GM12878 (cell line): Measurements from ENCODE around the gene TBC1D19. TPM values are rescaled to one million over a fixed set of nuclear protein-coding genes. Genes with fewer than 3 reads are reported as not detected.

Experiments
- ATAC-seq: fragments of 200-7000 bp; cut with Tn5 transposase; 3 replicates; pipeline ENCODE4 v1.9.1; 2020; ENCODE audit warnings: mild to moderate bottlenecking, moderate library complexity
- BruUV-seq: library from RNA; stranded (reverse); fragments of 400-500 nt; replicated peaks from 2 replicates; lab custom pipeline; 2021; lab: Mats Ljungman, UMichigan
- CTCF ChIA-PET: fragments of 300-600 bp; sonication (Branson Sonifier 250); formaldehyde crosslinking; extraction: SDS; loops from one replicate; lab custom pipeline; 2021; ENCODE audit warnings: inconsistent platforms; lab: Yijun Ruan, JAX
- POLR2A ChIA-PET: fragments of 350-600 bp; formaldehyde crosslinking; extraction: SDS; loops from one replicate; lab custom pipeline; 2021; ENCODE audit warnings: inconsistent platforms; lab: Charles Lee
- RAD21 ChIA-PET: fragments of 300-600 bp; sonication (Branson Sonifier 250); formaldehyde crosslinking; loops from one replicate; lab custom pipeline; 2023; ENCODE audit warnings: antibody characterized with exemption; ENCODE audit not compliant: unreplicated experiment; lab: Charles Lee
- SMC1A ChIA-PET: fragments of 300-600 bp; sonication (Branson Sonifier 250); formaldehyde crosslinking; loops from one replicate; lab custom pipeline; 2023; ENCODE audit not compliant: unreplicated experiment, uncharacterized antibody; lab: Charles Lee
- DNase-seq: peaks from one replicate; pipeline ENCODE4 v3.0.0-alpha.2; 2011; ENCODE audit warnings: low read depth, low spot score
- FAIRE-seq: peaks from 3 replicates; lab custom pipeline; 2011; peaks lifted over from hg19 to GRCh38; lab: Jason Lieb, UNC
- H2AFZ ChIP-seq: 2 replicates; pipeline ENCODE4 v1.6.0; 2011; ENCODE audit warnings: low read depth, low read length, control low read depth; ENCODE audit not compliant: control insufficient read depth
- H3K27ac ChIP-seq: 2 replicates; pipeline ENCODE4 v1.5.1; 2011; ENCODE audit warnings: control low read depth; ENCODE audit not compliant: control insufficient read depth, insufficient read depth
- H3K27me3 ChIP-seq, 2 experiments: replicated peaks in 1 of 2; 2 replicates each; pipeline versions ENCODE4 v1.6.0 to v1.6.1; 2011; ENCODE audit warnings: low read length in 1 of 2; ENCODE audit not compliant: control insufficient read depth in 2 of 2, insufficient read depth in 2 of 2
- H3K36me3 ChIP-seq, 2 experiments: 2 replicates each; pipeline ENCODE4 v1.5.1; 2011; ENCODE audit warnings: low read length in 1 of 2; ENCODE audit not compliant: control insufficient read depth in 2 of 2, insufficient read depth in 2 of 2
- H3K4me1 ChIP-seq: 2 replicates; pipeline ENCODE4 v1.6.1; 2011; ENCODE audit warnings: mild to moderate bottlenecking, low read length, moderate library complexity, mixed read lengths; ENCODE audit not compliant: control insufficient read depth, insufficient read depth
- H3K4me2 ChIP-seq: 2 replicates; pipeline ENCODE4 v1.6.0; 2011; ENCODE audit warnings: control low read depth; ENCODE audit not compliant: control insufficient read depth, insufficient read depth
- H3K4me3 ChIP-seq: fragments of 200-600 bp; sonication (generic); 2 replicates; pipeline ENCODE4 v1.5.1; 2016
- H3K79me2 ChIP-seq: 2 replicates; pipeline ENCODE4 v1.6.0; 2011; ENCODE audit warnings: low read length; ENCODE audit not compliant: control insufficient read depth, insufficient read depth
- H3K9ac ChIP-seq: 2 replicates; pipeline ENCODE4 v1.8.0; 2011; ENCODE audit warnings: low read length, control low read depth, mixed read lengths; ENCODE audit not compliant: control insufficient read depth, insufficient read depth
- H3K9me3 ChIP-seq: replicated peaks from 3 replicates; pipeline ENCODE4 v1.5.1; 2011; ENCODE audit warnings: mild to moderate bottlenecking, low read length; ENCODE audit not compliant: control insufficient read depth, insufficient read depth
- H4K20me1 ChIP-seq: 2 replicates; pipeline ENCODE4 v1.6.0; 2011; ENCODE audit not compliant: control insufficient read depth, insufficient read depth
- ATF2 ChIP-seq: IDR thresholded peaks from 2 replicates; pipeline ENCODE4 v1.6.1; 2012; ENCODE audit warnings: low read length, inconsistent platforms
- FOXM1 ChIP-seq: IDR thresholded peaks from 2 replicates; pipeline ENCODE4 v1.6.1; 2012; ENCODE audit warnings: low read depth, mild to moderate bottlenecking, inconsistent platforms, low read length, moderate library complexity
- JUNB ChIP-seq: IDR thresholded peaks from 2 replicates; pipeline ENCODE4 v1.6.1; 2016; ENCODE audit warnings: antibody characterized with exemption, mild to moderate bottlenecking
- KLF5 ChIP-seq: fragments of 450-650 bp; IDR thresholded peaks from 2 replicates; pipeline ENCODE4 v1.6.1; 2014; ENCODE audit warnings: mild to moderate bottlenecking; ENCODE audit not compliant: partially characterized antibody
- PKNOX1 ChIP-seq: fragments of 450-650 bp; IDR thresholded peaks from 2 replicates; pipeline ENCODE4 v1.6.1; 2016; ENCODE audit warnings: mild to moderate bottlenecking
- POU2F2 ChIP-seq: IDR thresholded peaks from 3 replicates; pipeline ENCODE4 v1.6.1; 2011; ENCODE audit warnings: low read depth, mild to moderate bottlenecking, low read length, borderline replicate concordance
- RCOR1 ChIP-seq: conservative IDR thresholded peaks from 2 replicates; pipeline ENCODE4 v1.6.1; 2012; ENCODE audit warnings: low read depth, low read length, improper control_type of control experiment
- SMAD1 ChIP-seq: fragments of 450-650 bp; IDR thresholded peaks from 2 replicates; pipeline ENCODE4 v1.6.1; 2018; ENCODE audit warnings: mild to moderate bottlenecking, low read depth; ENCODE audit not compliant: partially characterized antibody
- TAF1 ChIP-seq: IDR thresholded peaks from 2 replicates; pipeline ENCODE4 v1.6.1; 2011; ENCODE audit warnings: mild to moderate bottlenecking, low read depth, low read length, borderline replicate concordance
- USF1 ChIP-seq: IDR thresholded peaks from 2 replicates; pipeline ENCODE4 v1.6.1; 2011; ENCODE audit warnings: borderline replicate concordance, low read depth, mild to moderate bottlenecking, moderate library complexity, mixed read lengths, low read length; ENCODE audit not compliant: insufficient read depth; ENCODE audit errors: extremely low read length
- ZNF592 ChIP-seq: fragments of 450-650 bp; IDR thresholded peaks from 2 replicates; pipeline ENCODE4 v1.6.1; 2017; ENCODE audit warnings: mild to moderate bottlenecking, moderate library complexity
- ZNF687 ChIP-seq: fragments of 450-650 bp; IDR thresholded peaks from 2 replicates; pipeline ENCODE4 v1.6.1; 2017; ENCODE audit warnings: mild to moderate bottlenecking, moderate library complexity
- WGBS: methylation state at CpG from one replicate; pipeline ENCODE4 v1.1.6; 2016; ENCODE audit warnings: low lambda C conversion rate; ENCODE audit not compliant: insufficient replicate concordance, insufficient coverage; ENCODE audit errors: missing lambda C conversion rate; 5-methylcytosine and 5-hydroxymethylcytosine counted together
- in situ Hi-C: fragments of 300-500 bp; cut with MboI; formaldehyde crosslinking; loops from 9 replicates; pipeline ENCODE4 v1.14.3; 2018; ENCODE audit warnings: mixed read lengths
- intact Hi-C: fragments of 100-400 bp; cut with micrococcal nuclease; formaldehyde crosslinking; loops from one replicate; pipeline ENCODE4 v1.14.2; 2022; ENCODE audit not compliant: unreplicated experiment
- polyA plus RNA-seq, 11 experiments: library from polyadenylated mRNA; depleted of rRNA in 4 of 11; unstranded in 6 of 11; stranded (reverse) in 5 of 11; fragments of >200 nt; fragmentation: Nextera tagmentation in 4 of 11; fragmentation: Illumina TruSeq in 1 of 11; extraction: Ambion mirVana in 4 of 11; extraction: Trizol in 1 of 11; gene quantifications; 1 replicate in 1 of 11; 2 replicates in 10 of 11; pipeline versions ENCODE4 v1.2.1 to v1.2.3, GENCODE V29; 2011 to 2016; ENCODE audit warnings: inconsistent platforms in 2 of 11, missing spikeins in 2 of 11, low read depth in 1 of 11
- total RNA-seq, 4 experiments: library from RNA; depleted of rRNA in 3 of 4; stranded (reverse); fragments of >200 nt in 3 of 4; fragmentation: Illumina TruSeq in 1 of 4; extraction: Trizol in 1 of 4; gene quantifications; 2 replicates each; pipeline versions ENCODE4 v1.2.1 to v1.2.3, GENCODE V29; 2013 to 2021

The TBC1D19 gene
- total and polyA plus RNA-seq, 10 of the 15 experiments (the other 5 are each of a cell fraction or from before 2014, with no cell fraction given), result 0.29 to 3.9 (median 2.1) TPM

- H3K4me3 ChIP-seq, result no peak overlapping the region
- ChIA-PET POLR2A (no interaction called here), RAD21 (no interaction called here), SMC1A (no interaction called here), CTCF (no interaction called here)
- WGBS, result 46% methylated on average over 2 of the region's 2 CpGs
- no peak for TF ChIP-seq RCOR1
- no peak for TF ChIP-seq USF1
- no peak for TF ChIP-seq TAF1
- no peak for TF ChIP-seq ZNF687
- TF ChIP-seq PKNOX1, result no peak
- TF ChIP-seq JUNB, result no peak
- TF ChIP-seq SMAD1, result no peak
- no peak for TF ChIP-seq ZNF592
- no peak for TF ChIP-seq POU2F2
- TF ChIP-seq ATF2, result no peak
- no peak for TF ChIP-seq FOXM1
- TF ChIP-seq KLF5, result no peak
- H3K79me2 ChIP-seq, result no peaks in the 10 kb centered on the region
- no peaks in the 10 kb centered on the region for H3K36me3 ChIP-seq
- in situ Hi-C loops (no loop called here), intact Hi-C loops (no loop called here)
- no peak overlapping the region for H3K9ac ChIP-seq
- H3K4me2 ChIP-seq, result no peak overlapping the region
- no TSS peak for BruUV-seq
- H3K27ac ChIP-seq, result no peak overlapping the region
- ATAC-seq (no peak), DNase-seq (no peak), FAIRE-seq (no peak)
- no peaks in the 10 kb centered on the region for H3K4me1 ChIP-seq
- H4K20me1 ChIP-seq, result no peaks in the 10 kb centered on the region
- H3K9me3 ChIP-seq, result no peaks in the 10 kb centered on the region
- no peaks in the 10 kb centered on the region; a peak in 1 of 4 replicates for H3K27me3 ChIP-seq
- H2AFZ ChIP-seq, result no peak overlapping the region
These were observed 182.3 kb downstream of the TBC1D19 start for GRCh38 chr4:26766141-26766540.
